ENCODE measurements around the gene SPN. TPM values are rescaled to one million over a fixed set of nuclear protein-coding genes. Genes with fewer than 3 reads are reported as not detected.

SPN gene
- total RNA-seq, 4 donors from 2014 or later, result 0.67 to 3.4 (median 0.86) TPM

DNA sequence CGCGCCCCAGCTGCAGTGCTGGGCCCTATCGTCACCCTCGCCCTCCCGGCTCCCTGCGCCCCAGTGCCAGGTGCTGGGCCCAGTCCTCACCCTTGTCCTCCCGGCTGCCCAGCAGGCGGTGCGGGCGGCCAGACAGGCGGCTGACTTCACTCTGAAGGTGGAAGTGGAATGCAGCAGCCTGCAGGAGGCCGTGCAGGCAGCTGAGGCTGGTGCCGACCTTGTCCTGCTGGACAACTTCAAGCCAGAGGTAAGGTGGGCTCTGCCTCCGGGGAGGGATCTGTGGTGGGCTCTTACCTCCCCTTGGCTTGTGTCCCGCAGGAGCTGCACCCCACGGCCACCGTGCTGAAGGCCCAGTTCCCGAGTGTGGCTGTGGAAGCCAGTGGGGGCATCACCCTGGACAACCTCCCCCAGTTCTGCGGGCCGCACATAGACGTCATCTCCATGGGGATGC is 33.9 kb downstream of the SPN start:
- TF ChIP-seq, protein P1, sequence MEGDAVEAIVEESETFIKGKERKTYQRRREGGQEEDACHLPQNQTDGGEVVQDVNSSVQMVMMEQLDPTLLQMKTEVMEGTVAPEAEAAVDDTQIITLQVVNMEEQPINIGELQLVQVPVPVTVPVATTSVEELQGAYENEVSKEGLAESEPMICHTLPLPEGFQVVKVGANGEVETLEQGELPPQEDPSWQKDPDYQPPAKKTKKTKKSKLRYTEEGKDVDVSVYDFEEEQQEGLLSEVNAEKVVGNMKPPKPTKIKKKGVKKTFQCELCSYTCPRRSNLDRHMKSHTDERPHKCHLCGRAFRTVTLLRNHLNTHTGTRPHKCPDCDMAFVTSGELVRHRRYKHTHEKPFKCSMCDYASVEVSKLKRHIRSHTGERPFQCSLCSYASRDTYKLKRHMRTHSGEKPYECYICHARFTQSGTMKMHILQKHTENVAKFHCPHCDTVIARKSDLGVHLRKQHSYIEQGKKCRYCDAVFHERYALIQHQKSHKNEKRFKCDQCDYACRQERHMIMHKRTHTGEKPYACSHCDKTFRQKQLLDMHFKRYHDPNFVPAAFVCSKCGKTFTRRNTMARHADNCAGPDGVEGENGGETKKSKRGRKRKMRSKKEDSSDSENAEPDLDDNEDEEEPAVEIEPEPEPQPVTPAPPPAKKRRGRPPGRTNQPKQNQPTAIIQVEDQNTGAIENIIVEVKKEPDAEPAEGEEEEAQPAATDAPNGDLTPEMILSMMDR (IDR thresholded peaks at IDR 0.05), result no peak
- TF ChIP-seq POLR2A (IDR thresholded peaks at IDR 0.05), result no peak
- peaks cover 0 to 3% of the 10 kb centered on the region in 2 donors for H3K4me1 ChIP-seq
- intact Hi-C loops (cut with DNase I), result loop anchor here (5.0 kb wide), 1 partner anchor 305 kb away; no protein-coding TSS in a partner anchor
- DNase-seq, result no peak
- H3K36me3 ChIP-seq, result no peaks in the 10 kb centered on the region
- H3K9me3 ChIP-seq, result no peaks in the 10 kb centered on the region
- H3K27ac ChIP-seq, result no peak overlapping the region
- 95 to 97% methylated on average over 11 to 15 of the region's 21 CpGs for WGBS, 2 donors
- no peak overlapping the region for H3K4me3 ChIP-seq (replicated peaks in 1 of 3)
- H3K27me3 ChIP-seq, result no peaks in the 10 kb centered on the region

GRCh38 chr16:29697391-29697790 is 34.3 kb downstream of the SPN start:
- no peaks in the 10 kb centered on the region for H3K27me3 ChIP-seq
- no peak overlapping the region for H3K27ac ChIP-seq
- no peaks in the 10 kb centered on the region for H3K36me3 ChIP-seq
- no peak overlapping the region for H3K4me3 ChIP-seq (replicated peaks in 1 of 3)
- no peak for DNase-seq
- peaks cover 0 to 3% of the 10 kb centered on the region in 2 donors for H3K4me1 ChIP-seq
- 89 to 100% methylated on average over 5 to 6 of the region's 7 CpGs for WGBS, 2 donors
- TF ChIP-seq, protein P1 (IDR thresholded peaks at IDR 0.05), result no peak
- intact Hi-C loops (cut with DNase I), result loop anchor here (5.0 kb wide), 1 partner anchor 305 kb away; no protein-coding TSS in a partner anchor
- no peaks in the 10 kb centered on the region for H3K9me3 ChIP-seq

DNA sequence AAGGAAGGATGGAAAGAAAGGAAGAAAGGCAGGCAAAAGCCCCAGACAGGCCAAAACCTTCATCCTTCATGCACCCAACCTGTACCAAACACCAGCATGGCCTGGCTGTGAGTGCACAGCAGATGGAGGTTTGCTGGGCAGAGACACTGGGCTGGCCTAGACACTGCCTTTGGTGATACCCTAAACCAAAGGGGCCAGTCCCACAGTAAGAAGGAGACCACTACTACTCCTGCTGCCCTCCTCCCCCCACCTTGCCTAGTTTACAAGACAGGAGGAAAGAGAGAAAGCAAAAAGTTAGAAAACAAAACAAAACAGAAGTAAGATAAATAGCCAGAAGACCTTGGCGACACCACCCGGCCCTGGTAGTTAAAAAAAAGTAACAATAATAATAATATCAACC is 35.0 kb downstream of the SPN start:
- Histone ChIP-seq H3K27me3 (no peaks in the 10 kb centered on the region), H3K27ac (no peak overlapping the region), H3K4me3 (replicated peaks in 1 of 3) (no peak overlapping the region), H3K36me3 (no peaks in the 10 kb centered on the region), H3K4me1 (peaks cover 0 to 3% of the 10 kb centered on the region in 2 donors), H3K9me3 (no peaks in the 10 kb centered on the region)
- WGBS, 2 donors, result 81 to 91% methylated on average over 2 of the region's 2 CpGs
- DNase-seq, result no peak
- intact Hi-C loops (cut with DNase I), result loop anchor here (5.0 kb wide), 1 partner anchor 304 kb away; no protein-coding TSS in a partner anchor
- TF ChIP-seq, protein P1 (IDR thresholded peaks at IDR 0.05), result no peak
- TF ChIP-seq POLR2A (IDR thresholded peaks at IDR 0.05), result no peak

GRCh38 chr16:29698484-29699323 is 35.7 kb downstream of the SPN start:
- WGBS, 2 donors, result 90 to 92% methylated on average over 17 of the region's 17 CpGs
- TF ChIP-seq, protein P1 (IDR thresholded peaks at IDR 0.05), result no peak
- no peak for TF ChIP-seq POLR2A (IDR thresholded peaks at IDR 0.05)

More at GRCh38 chr16:29698484-29699323, 35.7 kb downstream of the SPN start:
- Histone ChIP-seq H3K36me3 (no peaks in the 10 kb centered on the region), H3K4me1 (peaks cover 0 to 3% of the 10 kb centered on the region in 2 donors), H3K27ac (no peak overlapping the region), H3K9me3 (no peaks in the 10 kb centered on the region), H3K4me3 (replicated peaks in 1 of 3) (no peak overlapping the region), H3K27me3 (no peaks in the 10 kb centered on the region)
- no peak for DNase-seq
- intact Hi-C loops (cut with DNase I), result loop anchor here (5.0 kb wide), 1 partner anchor 304 kb away; no protein-coding TSS in a partner anchor
